ENCODE results near the gene MINPP1. TPM values are rescaled to one million over a fixed set of nuclear protein-coding genes. Genes with fewer than 3 reads are reported as not detected.
"Not testable (repeated sequence)": the region's sequence is repeated elsewhere in the genome, so short reads cannot be mapped to it uniquely, and the experiment has no call there.

The MINPP1 gene
- total RNA-seq, result 10 to 100 TPM in 3 of 6 donors, 1 to 10 TPM in 3; 6.1 to 11.9 (median 10.3) TPM
- 1 to 10 TPM; 5.5 to 9.7 TPM for polyA plus RNA-seq

- peak within 1 kb of the TSS; percentile 56 to 84 (median 67) for H3K27ac ChIP-seq
- DNase-seq (peak; percentile 68 to 93 (median 78)), FAIRE-seq (no peak), ATAC-seq (peak; percentile 92 to 97 (median 96))
- H3K9me3 ChIP-seq, result no peaks in the 10 kb centered on the region
- TF ChIP-seq CTCF (IDR thresholded peaks at IDR 0.05), result no peak
- WGBS, 2 donors, result 0% methylated on average over 69 to 74 of the region's 74 CpGs
- H3K4me3 ChIP-seq, result peak within 1 kb of the TSS; percentile 92 to 99 (median 95)
- peaks cover 13 to 42% (median 34%) of the 10 kb centered on the region in 3 donors for H3K4me1 ChIP-seq
- H3K27me3 ChIP-seq, result no peaks in the 10 kb centered on the region
- intact Hi-C loops (cut with DNase I), result no loop called here
- no peaks in the 10 kb centered on the region for H3K36me3 ChIP-seq
Observed at GRCh38 chr10:87504640-87505365, at the start of gene MINPP1. Gene MINPP1, plus strand, starts transcription at chr10:87504893. Its CDS starts 23 bp downstream, at chr10:87504916.

- ATAC-seq, result peak in 1 of 4 donors; percentile 58
- H3K27ac ChIP-seq; H3K4me1 ChIP-seq; intact Hi-C loops (cut with DNase I); H3K27me3 ChIP-seq; FAIRE-seq; H3K36me3 ChIP-seq; H3K4me3 ChIP-seq; H3K9me3 ChIP-seq; DNase-seq: not testable (repeated sequence)
- no CpG with 5 or more reads among the region's 1 CpG for WGBS, 2 donors
Observed at GRCh38 chr10:87456586-87457220, 48.0 kb upstream of the MINPP1 start.

GRCh38 chr10:87461751-87462150, 42.9 kb upstream of the MINPP1 start:
- ATAC-seq; FAIRE-seq; H3K27me3 ChIP-seq; H3K4me1 ChIP-seq; H3K4me3 ChIP-seq; H3K36me3 ChIP-seq; DNase-seq; intact Hi-C loops (cut with DNase I); H3K9me3 ChIP-seq; H3K27ac ChIP-seq: not testable (repeated sequence)
- 93 to 100% methylated on average over 1 of the region's 2 CpGs for WGBS, 2 donors

GRCh38 chr10:87466849-87467248, 37.8 kb upstream of the MINPP1 start:
- WGBS, 2 donors, result 90 to 96% methylated on average over 1 to 2 of the region's 3 CpGs
- H3K4me1 ChIP-seq; H3K36me3 ChIP-seq; DNase-seq; intact Hi-C loops (cut with DNase I); H3K27ac ChIP-seq; FAIRE-seq; H3K4me3 ChIP-seq; ATAC-seq; H3K27me3 ChIP-seq; H3K9me3 ChIP-seq: not testable (repeated sequence)

- DNase-seq; H3K4me3 ChIP-seq; intact Hi-C loops (cut with DNase I); H3K27ac ChIP-seq; H3K27me3 ChIP-seq; H3K36me3 ChIP-seq; H3K9me3 ChIP-seq; H3K4me1 ChIP-seq: not testable (repeated sequence)
- peak; percentile 81 for FAIRE-seq
- 18 to 50% methylated on average over 1 of the region's 1 CpG for WGBS, 2 donors
- peak in 2 of 4 donors; percentile 25 to 26 for ATAC-seq
Observed at GRCh38 chr10:87488733-87489132, 16.0 kb upstream of the MINPP1 start.

GRCh38 chr10:87490285-87490684, 14.4 kb upstream of the MINPP1 start:
- H3K27ac ChIP-seq; intact Hi-C loops (cut with DNase I); DNase-seq; H3K27me3 ChIP-seq; ATAC-seq; H3K4me3 ChIP-seq; H3K9me3 ChIP-seq; H3K4me1 ChIP-seq; H3K36me3 ChIP-seq; FAIRE-seq: not testable (repeated sequence)
- no CpG with 5 or more reads among the region's 3 CpGs for WGBS, 2 donors

GRCh38 chr10:87492450-87492849, 12.2 kb upstream of the MINPP1 start:
- H3K4me1 ChIP-seq; H3K9me3 ChIP-seq; FAIRE-seq; H3K27ac ChIP-seq; H3K27me3 ChIP-seq; DNase-seq; H3K4me3 ChIP-seq; intact Hi-C loops (cut with DNase I); H3K36me3 ChIP-seq; ATAC-seq: not testable (repeated sequence)
- 98 to 100% methylated on average over 2 of the region's 2 CpGs for WGBS, 2 donors

- H3K27me3 ChIP-seq; ATAC-seq; H3K9me3 ChIP-seq; DNase-seq; H3K4me3 ChIP-seq; intact Hi-C loops (cut with DNase I); FAIRE-seq; H3K36me3 ChIP-seq; H3K4me1 ChIP-seq; H3K27ac ChIP-seq: not testable (repeated sequence)
- WGBS, 2 donors, result 75 to 86% methylated on average over 5 of the region's 5 CpGs
Observed at GRCh38 chr10:87495446-87495845, 9.2 kb upstream of the MINPP1 start.

- H3K27ac ChIP-seq; H3K9me3 ChIP-seq; DNase-seq; ATAC-seq; H3K27me3 ChIP-seq; H3K36me3 ChIP-seq; H3K4me3 ChIP-seq; intact Hi-C loops (cut with DNase I): not testable (repeated sequence)
- peak; percentile 34 for FAIRE-seq
- WGBS, 2 donors, result 95 to 96% methylated on average over 2 of the region's 2 CpGs
- H3K4me1 ChIP-seq, result peaks cover 6 to 10% (median 10%) of the 10 kb centered on the region in 3 donors
Observed at GRCh38 chr10:87497386-87497785, 7.3 kb upstream of the MINPP1 start.

- intact Hi-C loops (cut with DNase I); DNase-seq; H3K27ac ChIP-seq; H3K9me3 ChIP-seq; FAIRE-seq; H3K27me3 ChIP-seq; H3K4me3 ChIP-seq; H3K36me3 ChIP-seq: not testable (repeated sequence)
- H3K4me1 ChIP-seq, result peaks cover 6 to 10% (median 10%) of the 10 kb centered on the region in 3 donors
- 7 to 11% methylated on average over 1 of the region's 4 CpGs for WGBS, 2 donors
- peak in 3 of 4 donors; percentile 24 to 60 (median 50) for ATAC-seq
Observed at GRCh38 chr10:87498106-87498789, 6.4 kb upstream of the MINPP1 start.

Measured in pancreas (tissue), 10 donors.